Transverse colon (tissue), 4 donors: ENCODE measurements around the gene GARS1. TPM values are rescaled to one million over a fixed set of nuclear protein-coding genes. Genes with fewer than 3 reads are reported as not detected.

ENCODE experiments used
- DNase-seq: peaks from one replicate; pipeline ENCODE4 v3.0.0-alpha.2; 2019
- H3K27ac ChIP-seq, 4 donors: fragments of 200-600 bp; sonication (generic); 2 replicates each; pipeline ENCODE4 v1.5.1; 2016 to 2018; ENCODE audit warnings: inconsistent platforms in 4 of 4
- H3K27me3 ChIP-seq: fragments of 200-600 bp; sonication (generic); 2 replicates; pipeline ENCODE4 v1.5.1; 2017; ENCODE audit warnings: inconsistent platforms
- H3K36me3 ChIP-seq, 4 donors: fragments of 200-600 bp; sonication (generic); 2 replicates each; pipeline ENCODE4 v1.5.1; 2017 to 2019; ENCODE audit warnings: inconsistent platforms in 4 of 4
- H3K4me1 ChIP-seq, 4 donors: fragments of 200-600 bp; sonication (generic); 2 replicates each; pipeline ENCODE4 v1.5.1; 2017 to 2020; ENCODE audit warnings: inconsistent platforms in 4 of 4
- H3K4me3 ChIP-seq, 4 donors: fragments of 200-600 bp; sonication (generic); 1 replicate in 1 of 4; 2 replicates in 3 of 4; pipeline versions ENCODE4 v1.5.1 to v1.6.1; 2017 to 2019; ENCODE audit warnings: inconsistent platforms in 4 of 4
- H3K9me3 ChIP-seq, 2 donors: fragments of 200-600 bp; sonication (generic); 2 replicates each; pipeline ENCODE4 v1.5.1; 2017 to 2019; ENCODE audit warnings: inconsistent platforms in 2 of 2
- EP300 ChIP-seq: sonication (generic); formaldehyde crosslinking; IDR thresholded peaks from one replicate; pipeline ENCODE4 v1.6.1; 2017; ENCODE audit warnings: antibody characterized with exemption, low read depth
- POLR2A ChIP-seq: fragments of 450-650 bp; IDR thresholded peaks from one replicate; pipeline ENCODE4 v1.6.1; 2016; ENCODE audit warnings: antibody characterized with exemption, mild to moderate bottlenecking, moderate library complexity
- POLR2AphosphoS5 ChIP-seq, 3 donors: sonication (generic); formaldehyde crosslinking; IDR thresholded peaks; one replicate each; pipeline ENCODE4 v1.6.1; 2016; ENCODE audit warnings: antibody characterized with exemption in 3 of 3
- WGBS, 2 donors: methylation state at CpG; one replicate each; pipeline ENCODE4 v1.1.5; 2018; ENCODE audit warnings: low coverage in 1 of 2; 5-methylcytosine and 5-hydroxymethylcytosine counted together
- in situ Hi-C, 4 donors: fragments of 200-750 bp; cut with MboI; loops; one replicate each; pipeline versions ENCODE4 v1.15.0 to v1.15.1; 2017; ENCODE audit warnings: low sequenced_read_pairs in 3 of 4, low pct_ligation_motif_present in 1 of 4, low pct_unique_long_range_greater_than_20kb in 1 of 4
- intact Hi-C: fragments of 100-400 bp; cut with DNase I; formaldehyde crosslinking; loops from one replicate; pipeline ENCODE4 v1.15.1; 2023; ENCODE audit warnings: low total_unique reads
- total RNA-seq, 4 donors: library from RNA; depleted of rRNA; stranded (reverse); fragments of >200 nt; gene quantifications; one replicate each; pipeline ENCODE4 v1.1.0, GENCODE V29; 2016
- TF ChIP-seq, protein P1 (sequence below), 5 experiments: fragments of 200-600 bp in 3 of 5; fragments of 450-650 bp in 2 of 5; sonication (generic) in 3 of 5; IDR thresholded peaks; 1 replicate in 2 of 5; 2 replicates in 3 of 5; pipeline ENCODE4 v1.5.1; 2016 to 2017; ENCODE audit warnings: antibody characterized with exemption in 5 of 5, inconsistent platforms in 3 of 5, mild to moderate bottlenecking in 2 of 5, moderate library complexity in 1 of 5

The GARS1 gene
- total RNA-seq, 4 donors from 2014 or later = 20.6 to 69.4 (median 34.5) TPM

DNA sequence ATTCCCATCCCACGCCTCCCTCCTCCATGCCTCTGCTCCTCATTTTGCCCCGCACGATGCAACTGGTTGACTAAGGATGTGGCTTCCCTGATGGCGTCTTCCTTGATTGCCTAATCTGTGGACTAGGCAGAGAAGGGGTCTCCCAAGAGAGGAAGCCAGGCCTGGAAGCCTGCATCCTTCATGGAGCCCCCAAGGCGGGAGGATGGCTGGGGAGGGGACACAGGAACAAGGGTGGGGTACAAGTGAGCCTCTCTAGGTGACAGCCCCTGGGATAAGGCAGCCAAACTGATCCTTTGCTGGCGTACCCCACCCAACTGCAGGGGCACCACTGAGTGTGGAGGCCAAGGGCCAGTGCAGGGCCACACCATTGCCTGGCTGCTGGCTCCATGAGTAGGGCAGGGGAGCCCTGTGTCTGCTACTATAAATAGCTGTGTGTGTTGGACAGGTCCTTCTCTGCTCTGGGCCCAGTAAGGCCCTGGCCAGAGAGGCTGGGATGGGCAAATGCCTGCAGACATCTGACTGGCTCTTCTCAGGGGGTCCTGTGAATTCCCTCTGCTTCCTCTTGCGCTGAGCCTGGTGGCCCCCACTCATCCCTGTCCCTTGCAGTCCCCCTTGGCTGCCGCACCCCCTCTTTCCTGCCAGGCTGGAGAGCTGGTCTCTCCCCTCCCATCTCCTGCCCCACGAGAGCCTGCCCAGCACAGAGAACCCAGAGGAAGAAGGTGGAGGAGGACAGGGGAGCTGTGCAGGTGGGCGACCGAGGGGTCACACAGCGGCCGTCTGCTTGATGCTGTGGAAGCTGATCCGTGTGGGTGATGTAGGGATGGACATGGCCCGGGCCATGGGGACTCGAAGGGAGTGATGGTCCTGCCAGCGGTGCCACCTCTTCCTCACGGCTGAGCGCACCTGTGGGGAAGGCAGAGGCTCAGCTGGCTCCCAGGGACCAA lies 58.3 kb downstream of the GARS1 start:
- no peaks in the 10 kb centered on the region for H3K9me3 ChIP-seq
- TF ChIP-seq EP300 = no peak
- TF ChIP-seq, protein P1, sequence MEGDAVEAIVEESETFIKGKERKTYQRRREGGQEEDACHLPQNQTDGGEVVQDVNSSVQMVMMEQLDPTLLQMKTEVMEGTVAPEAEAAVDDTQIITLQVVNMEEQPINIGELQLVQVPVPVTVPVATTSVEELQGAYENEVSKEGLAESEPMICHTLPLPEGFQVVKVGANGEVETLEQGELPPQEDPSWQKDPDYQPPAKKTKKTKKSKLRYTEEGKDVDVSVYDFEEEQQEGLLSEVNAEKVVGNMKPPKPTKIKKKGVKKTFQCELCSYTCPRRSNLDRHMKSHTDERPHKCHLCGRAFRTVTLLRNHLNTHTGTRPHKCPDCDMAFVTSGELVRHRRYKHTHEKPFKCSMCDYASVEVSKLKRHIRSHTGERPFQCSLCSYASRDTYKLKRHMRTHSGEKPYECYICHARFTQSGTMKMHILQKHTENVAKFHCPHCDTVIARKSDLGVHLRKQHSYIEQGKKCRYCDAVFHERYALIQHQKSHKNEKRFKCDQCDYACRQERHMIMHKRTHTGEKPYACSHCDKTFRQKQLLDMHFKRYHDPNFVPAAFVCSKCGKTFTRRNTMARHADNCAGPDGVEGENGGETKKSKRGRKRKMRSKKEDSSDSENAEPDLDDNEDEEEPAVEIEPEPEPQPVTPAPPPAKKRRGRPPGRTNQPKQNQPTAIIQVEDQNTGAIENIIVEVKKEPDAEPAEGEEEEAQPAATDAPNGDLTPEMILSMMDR (IDR thresholded peaks at IDR 0.05) = no peak
- TF ChIP-seq POLR2AphosphoS5 (IDR thresholded peaks at IDR 0.05) = no peak
- TF ChIP-seq POLR2A = no peak
- in situ Hi-C loops (no loop called here), intact Hi-C loops (no loop called here)
- no peaks in the 10 kb centered on the region for H3K27me3 ChIP-seq
- 86% methylated on average over 19 of the region's 19 CpGs; no CpG with 5 or more reads in 1 of the 2 donors for WGBS, 2 donors
- DNase-seq = no peak
- no peak overlapping the region for H3K27ac ChIP-seq
- H3K36me3 ChIP-seq = no peaks in the 10 kb centered on the region
- H3K4me3 ChIP-seq = no peak overlapping the region
- no peaks in the 10 kb centered on the region for H3K4me1 ChIP-seq

DNA sequence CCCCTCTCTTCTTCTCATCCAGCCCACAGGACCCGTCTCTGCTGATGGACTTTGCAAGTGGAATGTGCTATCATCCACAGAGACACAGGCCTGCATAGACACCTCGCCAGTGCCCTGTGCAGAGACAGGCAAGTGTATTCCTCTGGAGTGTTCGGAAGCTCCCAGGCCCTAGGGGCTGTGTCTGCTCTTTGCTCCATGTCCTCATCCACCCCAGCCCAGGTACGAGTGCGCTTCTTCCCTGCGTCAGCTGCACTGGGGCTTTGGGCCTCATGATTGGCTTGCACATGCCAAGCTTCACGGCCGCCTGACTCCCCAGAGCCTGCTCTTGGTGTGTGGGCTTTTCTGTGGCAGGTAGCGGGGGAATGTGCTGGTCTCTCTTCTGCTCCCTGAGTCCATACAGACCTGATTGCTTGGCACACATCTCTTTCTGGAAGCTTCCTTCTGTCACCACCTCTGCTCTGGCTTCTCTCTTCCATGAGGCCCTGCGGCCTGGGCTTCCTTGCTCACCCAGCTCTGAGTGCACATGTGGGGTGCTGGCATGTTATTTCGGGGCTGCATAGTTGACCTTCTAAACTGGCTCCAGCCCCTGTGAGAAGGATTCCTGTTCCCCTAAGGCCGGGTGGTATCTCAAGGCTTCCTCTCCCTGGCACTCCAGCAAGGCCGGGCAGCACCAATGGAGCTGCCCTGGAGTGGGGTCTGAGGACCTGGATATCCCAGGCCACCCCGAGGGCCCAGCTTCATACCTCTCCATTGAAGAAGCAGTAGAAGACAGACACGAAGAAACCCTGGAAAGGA lies 59.8 kb downstream of the GARS1 start:
- intact Hi-C loops = no loop called here
- H3K36me3 ChIP-seq = no peaks in the 10 kb centered on the region
- no peak overlapping the region for H3K27ac ChIP-seq
- H3K4me3 ChIP-seq = no peak overlapping the region
- no peaks in the 10 kb centered on the region for H3K27me3 ChIP-seq
- 91 to 100% methylated on average over 3 to 15 of the region's 15 CpGs for WGBS, 2 donors
- DNase-seq = no peak
- in situ Hi-C loops = no loop called here
- H3K4me1 ChIP-seq = no peaks in the 10 kb centered on the region
- TF ChIP-seq EP300 (no peak), POLR2AphosphoS5 (IDR thresholded peaks at IDR 0.05) (no peak), POLR2A (no peak)
- TF ChIP-seq, protein P1 (IDR thresholded peaks at IDR 0.05) = no peak
- H3K9me3 ChIP-seq = no peaks in the 10 kb centered on the region

DNA sequence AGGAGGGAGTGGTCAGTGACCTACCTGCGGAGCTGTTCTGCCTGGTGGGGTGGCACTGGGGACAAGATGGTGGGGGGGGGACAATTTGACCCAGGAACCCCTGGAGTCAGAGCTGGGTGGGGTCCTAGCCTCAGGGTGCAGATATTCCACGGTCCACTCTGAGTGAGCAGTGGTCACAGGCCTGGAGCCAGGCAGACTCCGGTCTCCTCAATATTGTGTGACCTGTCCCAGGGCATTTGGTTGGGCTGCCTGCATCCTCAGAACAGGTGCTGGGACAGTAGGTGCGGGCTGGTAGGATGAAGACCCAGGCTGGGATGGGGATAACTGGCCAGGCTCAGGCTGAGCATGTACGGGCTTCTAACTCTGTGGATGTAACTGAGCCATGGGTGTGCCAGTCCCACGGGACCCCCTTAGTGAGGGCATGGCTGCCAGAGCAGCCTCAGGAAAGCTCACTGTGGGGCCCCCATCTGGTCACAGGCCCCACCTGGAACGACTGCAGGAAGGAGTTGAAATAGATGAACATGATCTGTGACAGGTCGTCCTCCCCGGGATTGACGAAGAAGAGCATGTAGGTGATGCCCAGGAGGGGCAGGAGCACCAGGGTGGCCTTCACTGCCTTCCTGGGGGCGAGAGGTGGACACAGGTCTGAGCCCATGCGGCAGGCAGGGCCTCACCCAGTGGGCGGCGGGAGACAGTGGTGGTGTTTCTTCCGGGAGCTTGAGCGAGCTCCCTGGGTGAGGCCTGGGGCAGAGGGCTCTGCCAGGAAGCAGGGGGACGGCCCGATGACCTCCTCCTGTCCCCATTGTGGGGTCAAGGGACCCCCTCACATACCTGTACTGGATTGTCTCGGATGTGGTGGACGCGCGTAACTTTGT lies 60.7 kb downstream of the GARS1 start:
- no peaks in the 10 kb centered on the region for H3K27me3 ChIP-seq
- no peak for TF ChIP-seq POLR2A
- no peak for TF ChIP-seq EP300
- TF ChIP-seq, protein P1 (IDR thresholded peaks at IDR 0.05) = no peak
- no peak for TF ChIP-seq POLR2AphosphoS5 (IDR thresholded peaks at IDR 0.05)
- H3K9me3 ChIP-seq = no peaks in the 10 kb centered on the region
- in situ Hi-C loops (no loop called here), intact Hi-C loops (no loop called here)
- H3K27ac ChIP-seq = no peak overlapping the region
- H3K36me3 ChIP-seq = no peaks in the 10 kb centered on the region
- no peaks in the 10 kb centered on the region for H3K4me1 ChIP-seq
- WGBS, 2 donors = 92 to 100% methylated on average over 3 to 22 of the region's 22 CpGs
- no peak overlapping the region for H3K4me3 ChIP-seq
- DNase-seq = no peak
